ENCODE results near the gene PRR29.

PRR29 gene

DNA sequence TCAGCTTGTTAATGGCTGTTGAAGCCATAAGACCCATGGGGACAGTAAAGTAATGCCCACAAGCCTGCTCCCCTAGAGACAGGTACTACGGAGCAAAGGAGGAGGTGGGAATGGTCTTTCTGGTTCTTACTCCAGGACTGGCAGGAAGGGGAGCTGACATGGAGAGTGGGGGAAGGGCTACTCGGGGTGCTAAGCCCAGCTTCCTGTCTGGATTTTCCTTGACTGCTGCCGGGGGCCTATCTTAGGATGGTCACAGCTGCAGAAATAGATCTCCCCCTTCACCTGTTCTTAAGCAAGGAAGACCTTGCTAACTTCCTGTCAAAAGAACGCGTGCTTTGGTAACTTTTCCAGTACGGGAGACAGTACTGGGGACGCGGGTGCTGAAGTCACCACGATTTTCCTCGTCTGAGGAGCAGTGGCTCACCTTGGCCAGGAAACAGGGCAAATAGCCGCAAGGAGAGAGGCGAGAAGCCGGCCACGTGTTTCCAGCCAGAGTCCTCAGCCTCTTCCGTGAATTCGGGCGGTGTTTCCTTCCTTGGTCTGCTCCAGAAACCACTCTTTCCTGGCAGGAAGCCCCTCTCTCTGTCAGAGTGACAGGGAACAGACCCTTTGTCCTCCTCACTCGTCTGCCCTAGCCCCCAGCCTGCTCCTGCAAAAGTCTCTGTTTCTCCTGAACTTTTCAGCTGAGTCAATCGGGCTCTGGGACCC lies 656 bp upstream of the PRR29 start:
- TF ChIP-seq ZNF274 (IDR thresholded peaks at IDR 0.05; ENCODE audit: low read depth, low read length): no peak
- peak overlapping the region; percentile 71; the same call in 1 of the 2 replicates for H3K4me3 ChIP-seq (ENCODE audit: low read length)

DNA sequence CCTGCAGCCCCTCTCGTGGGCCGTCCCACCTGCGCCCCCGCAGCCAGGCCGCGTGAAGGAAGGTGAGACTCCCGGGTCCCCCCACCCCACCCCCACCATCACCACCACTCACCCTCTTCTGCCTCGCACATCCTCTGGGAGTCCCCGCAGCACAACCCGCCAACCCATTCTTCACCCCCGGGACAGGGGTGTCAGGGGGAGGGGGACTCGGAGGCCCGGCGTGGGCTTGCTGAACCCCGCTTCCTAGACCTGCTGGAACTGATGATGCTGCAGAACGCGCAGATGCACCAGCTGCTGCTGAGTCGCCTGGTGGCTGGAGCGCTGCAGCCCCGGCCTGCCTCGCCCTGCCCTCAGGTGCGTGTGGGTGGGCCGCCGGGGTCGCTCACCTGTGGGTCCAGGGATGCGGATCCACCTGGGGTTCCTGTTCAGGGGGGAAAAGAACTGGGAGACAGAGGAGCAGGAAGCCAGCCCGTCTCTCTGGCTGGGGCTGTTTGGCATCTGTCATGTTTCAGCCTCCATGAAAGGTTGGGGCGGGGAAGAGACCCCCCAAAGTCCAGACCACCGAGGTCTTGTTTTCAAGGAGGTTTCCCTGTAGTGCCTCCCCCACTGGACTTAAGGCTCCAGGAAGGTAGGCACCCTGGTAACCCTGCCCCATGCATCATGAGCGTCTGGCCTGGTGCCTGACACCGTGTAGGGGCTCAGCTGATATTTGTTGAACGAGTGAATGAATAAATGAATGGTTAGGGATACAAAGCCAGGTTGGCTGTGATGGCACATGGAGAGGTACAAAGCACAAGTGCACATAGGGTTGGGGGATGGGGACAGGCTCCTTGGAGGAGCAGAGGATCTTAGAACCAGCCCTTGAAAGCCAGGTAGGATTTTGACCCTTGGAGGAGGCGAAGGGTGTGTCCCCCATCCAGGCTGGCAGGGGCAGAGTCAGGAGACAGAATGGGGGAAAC lies 849 bp downstream of the PRR29 start:
- peak overlapping the region; percentile 71; the same call in 1 of the 2 replicates for H3K4me3 ChIP-seq (ENCODE audit: low read length)
- TF ChIP-seq ZNF274 (IDR thresholded peaks at IDR 0.05; ENCODE audit: low read depth, low read length): no peak

DNA sequence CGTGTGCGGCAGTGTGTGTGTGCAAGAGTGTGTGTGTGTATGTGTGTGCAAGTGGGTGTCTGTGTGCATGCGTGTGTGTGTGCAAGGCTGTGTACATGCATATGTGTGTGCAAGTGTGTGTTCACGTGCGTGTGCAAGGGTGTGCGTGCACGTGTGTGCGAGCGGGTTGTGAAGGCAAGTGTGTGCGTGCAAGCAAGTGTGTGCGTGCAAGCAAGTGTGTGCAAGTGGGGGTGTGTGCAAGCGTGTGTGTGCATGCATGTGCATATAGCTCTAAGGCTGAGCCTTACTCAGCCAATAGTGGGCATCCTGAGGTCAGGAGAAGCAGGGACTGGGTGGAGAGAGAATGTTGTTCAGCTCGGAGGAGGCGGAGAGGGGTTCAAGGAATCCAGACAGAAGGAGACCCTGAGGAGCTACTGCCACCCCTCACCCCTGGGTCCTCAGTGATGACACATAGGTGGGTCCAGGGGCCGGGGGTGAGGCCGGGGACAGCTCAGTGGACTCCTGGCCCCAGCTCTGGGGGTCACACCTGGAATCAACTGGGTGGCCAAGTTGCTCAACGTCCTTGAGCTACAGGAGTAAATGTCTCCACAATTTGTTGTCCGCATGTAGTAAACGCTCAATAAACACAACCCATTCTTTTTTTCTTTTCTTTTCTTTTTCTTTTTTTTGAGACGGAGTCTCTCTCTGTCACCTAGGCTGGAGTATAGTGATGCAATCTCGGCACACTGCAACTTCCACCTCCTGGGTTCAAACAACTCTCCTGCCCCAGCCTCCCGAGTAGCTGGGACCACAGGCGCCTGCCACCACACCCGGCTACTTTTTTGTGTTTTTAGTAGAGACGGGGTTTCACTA lies 1.8 kb downstream of the PRR29 start:
- no peak overlapping the region for H3K4me3 ChIP-seq (ENCODE audit: low read length)
- TF ChIP-seq ZNF274 (IDR thresholded peaks at IDR 0.05; ENCODE audit: low read depth, low read length): no peak

DNA sequence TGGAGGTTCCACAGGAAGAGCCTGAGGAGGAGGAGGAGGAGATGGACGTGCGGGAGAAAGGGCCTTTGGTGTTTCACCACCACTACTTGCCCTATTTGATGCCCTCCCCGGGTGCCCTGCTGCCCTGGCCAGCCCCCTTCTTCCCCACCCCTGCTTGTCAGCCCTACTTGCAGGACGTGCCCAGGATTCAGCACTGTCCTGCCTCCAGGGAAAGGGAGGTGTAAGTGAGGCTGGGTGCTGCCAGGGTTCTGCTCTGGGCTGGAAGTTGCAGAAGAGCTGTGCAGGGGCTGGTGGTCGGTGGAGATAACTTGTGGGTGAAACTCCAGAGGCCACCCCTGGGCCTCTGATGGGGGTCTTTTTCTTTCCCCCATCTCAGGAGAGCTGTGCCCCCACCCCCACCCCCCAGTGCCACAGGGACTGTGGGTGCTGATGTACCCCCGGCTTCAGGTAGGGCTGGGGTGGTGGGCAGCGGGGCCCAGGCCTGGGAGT lies 3.0 kb downstream of the PRR29 start:
- TF ChIP-seq ZNF274 (IDR thresholded peaks at IDR 0.05; ENCODE audit: low read depth, low read length): no peak
- H3K4me3 ChIP-seq (ENCODE audit: low read length): no peak overlapping the region

DNA sequence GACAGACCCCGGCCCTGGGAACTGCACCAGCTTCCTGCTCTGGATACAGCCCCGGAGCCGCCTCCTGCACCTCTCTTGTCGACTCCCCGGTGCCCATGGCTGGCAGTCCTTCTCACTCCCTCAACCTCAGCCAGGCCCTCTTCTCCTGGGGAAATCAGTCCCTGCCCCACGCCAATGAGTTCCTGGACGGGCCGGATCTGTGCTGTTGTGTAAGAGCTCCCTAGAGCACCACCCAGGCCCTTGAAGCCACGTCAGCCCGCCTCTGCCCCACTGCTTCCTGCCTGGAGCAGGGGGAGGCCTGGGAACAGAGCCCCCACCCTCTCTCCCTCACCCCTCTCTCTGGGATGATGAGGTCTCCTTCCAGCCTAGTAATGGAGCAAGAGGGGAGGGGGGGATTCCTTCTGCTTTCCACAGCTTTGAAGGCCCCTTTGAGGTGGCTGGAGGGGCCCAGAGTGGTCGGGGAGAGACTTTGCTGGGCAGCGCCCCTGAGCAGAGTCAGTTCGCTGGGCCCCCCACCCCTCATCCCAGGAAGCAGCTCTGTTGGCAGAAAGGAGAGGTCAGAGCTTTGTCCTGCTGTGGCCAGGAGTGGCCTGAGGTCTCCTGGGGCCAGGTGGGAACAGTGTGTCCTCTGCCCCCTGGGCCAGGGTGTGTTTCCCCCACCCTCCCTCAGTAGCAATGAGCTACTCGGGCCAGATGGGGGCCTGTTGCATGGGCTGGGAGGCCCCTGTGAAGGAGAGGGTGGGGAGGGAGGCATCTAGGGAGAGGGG lies 3.8 kb downstream of the PRR29 start:
- H3K4me3 ChIP-seq (ENCODE audit: low read length): no peak overlapping the region
- TF ChIP-seq ZNF274 (IDR thresholded peaks at IDR 0.05; ENCODE audit: low read depth, low read length): no peak

DNA sequence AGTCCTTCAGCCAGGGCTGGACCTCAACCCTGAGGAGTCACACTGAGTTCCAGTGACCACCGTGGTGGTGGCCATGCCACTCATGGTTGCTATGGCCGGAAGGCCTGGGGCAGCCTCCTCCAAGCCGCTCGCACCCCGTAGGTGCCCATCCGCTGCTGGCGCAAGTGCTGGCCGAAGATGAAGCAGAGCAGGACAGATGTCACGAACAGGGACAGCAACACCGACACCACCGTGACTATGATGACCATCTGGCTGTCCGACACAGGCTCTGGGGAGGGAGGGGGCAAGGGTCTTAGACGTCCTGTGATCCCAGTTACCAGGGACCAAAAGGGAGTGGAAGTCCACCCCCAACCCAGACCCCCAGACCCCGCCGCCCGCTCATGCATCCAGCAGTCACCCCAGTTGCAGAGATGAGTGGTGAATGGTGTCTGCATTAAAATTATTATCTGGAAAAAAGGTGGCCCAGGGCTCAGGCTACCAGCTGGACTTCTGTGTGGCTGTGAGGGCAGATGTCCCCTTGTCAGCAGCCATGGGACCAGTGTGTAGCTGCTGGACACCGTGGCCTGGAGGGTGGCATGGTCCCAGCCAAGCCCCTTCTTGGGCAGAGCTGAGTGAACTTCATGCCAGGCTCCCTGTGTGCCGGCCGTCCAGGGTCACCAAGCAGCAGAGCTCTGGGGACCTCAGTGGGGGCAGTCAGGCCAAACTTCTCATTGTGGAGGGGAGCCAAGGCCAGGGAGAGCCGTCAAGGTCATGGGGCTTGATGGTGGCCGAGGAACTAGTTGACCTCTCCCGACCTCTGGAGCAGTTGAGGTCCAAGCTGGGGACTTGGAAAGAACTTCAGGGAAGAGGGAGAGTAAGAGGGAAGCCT lies 4.7 kb downstream of the PRR29 start:
- no peak for TF ChIP-seq ZNF274 (IDR thresholded peaks at IDR 0.05; ENCODE audit: low read depth, low read length)
- H3K4me3 ChIP-seq (ENCODE audit: low read length): no peak overlapping the region

DNA sequence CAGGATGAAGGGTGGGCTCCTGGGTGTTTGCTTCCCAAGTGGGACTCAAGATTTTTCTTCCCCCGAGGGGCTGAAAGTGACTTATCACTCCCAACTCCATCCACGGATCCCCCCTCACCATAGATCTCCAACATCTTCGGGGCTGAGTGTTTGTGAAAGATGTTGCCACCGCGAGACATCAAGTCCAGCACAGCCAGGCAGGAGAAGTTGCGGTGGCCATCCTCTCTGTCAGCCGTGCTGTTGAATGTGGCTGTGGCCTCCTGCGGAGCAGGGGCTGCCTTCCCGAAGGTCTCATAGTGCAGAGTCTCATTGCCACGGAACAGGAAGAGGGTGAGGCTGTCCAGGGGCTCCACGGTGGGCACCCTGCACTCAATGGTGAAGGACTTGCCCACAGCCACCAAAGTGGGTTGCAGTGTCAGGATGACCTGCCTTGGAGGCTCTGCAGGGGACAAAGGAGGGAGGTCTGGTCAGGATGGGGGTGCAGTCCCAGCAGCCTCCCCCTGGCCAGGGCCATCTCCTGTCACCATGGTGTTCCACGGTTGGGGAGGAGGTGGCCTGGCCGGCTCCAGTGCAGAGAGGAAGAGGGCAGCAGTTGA lies 5.5 kb downstream of the PRR29 start:
- TF ChIP-seq ZNF274 (IDR thresholded peaks at IDR 0.05; ENCODE audit: low read depth, low read length): no peak
- H3K4me3 ChIP-seq (ENCODE audit: low read length): no peak overlapping the region

DNA sequence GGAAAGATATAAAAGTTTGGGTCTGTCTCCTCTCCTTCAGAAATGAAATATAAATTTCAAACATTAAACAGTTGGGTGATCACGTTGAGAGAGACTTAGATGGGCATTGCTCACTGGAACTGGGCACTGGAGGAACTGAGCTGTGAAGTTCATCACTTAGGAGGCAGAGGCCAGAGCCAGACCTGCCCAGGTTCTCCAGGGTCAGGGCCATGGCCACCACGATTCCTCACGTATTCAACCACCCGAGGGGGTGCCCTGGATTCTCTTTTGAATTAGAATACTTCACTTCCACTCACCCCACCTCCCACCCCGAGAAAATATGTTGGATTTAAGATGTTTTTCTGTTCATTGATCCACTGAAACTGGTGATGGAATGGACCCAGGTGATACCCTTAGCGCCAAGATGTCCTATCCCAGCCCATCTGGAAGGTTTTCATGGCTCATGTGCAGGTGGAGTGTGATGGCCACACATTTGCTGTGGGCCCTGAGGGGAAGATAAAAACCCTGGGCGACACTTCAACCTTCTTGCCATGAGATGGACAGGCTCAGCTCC lies 6.1 kb downstream of the PRR29 start:
- H3K4me3 ChIP-seq (ENCODE audit: low read length): no peak overlapping the region
- no peak for TF ChIP-seq ZNF274 (IDR thresholded peaks at IDR 0.05; ENCODE audit: low read depth, low read length)

DNA sequence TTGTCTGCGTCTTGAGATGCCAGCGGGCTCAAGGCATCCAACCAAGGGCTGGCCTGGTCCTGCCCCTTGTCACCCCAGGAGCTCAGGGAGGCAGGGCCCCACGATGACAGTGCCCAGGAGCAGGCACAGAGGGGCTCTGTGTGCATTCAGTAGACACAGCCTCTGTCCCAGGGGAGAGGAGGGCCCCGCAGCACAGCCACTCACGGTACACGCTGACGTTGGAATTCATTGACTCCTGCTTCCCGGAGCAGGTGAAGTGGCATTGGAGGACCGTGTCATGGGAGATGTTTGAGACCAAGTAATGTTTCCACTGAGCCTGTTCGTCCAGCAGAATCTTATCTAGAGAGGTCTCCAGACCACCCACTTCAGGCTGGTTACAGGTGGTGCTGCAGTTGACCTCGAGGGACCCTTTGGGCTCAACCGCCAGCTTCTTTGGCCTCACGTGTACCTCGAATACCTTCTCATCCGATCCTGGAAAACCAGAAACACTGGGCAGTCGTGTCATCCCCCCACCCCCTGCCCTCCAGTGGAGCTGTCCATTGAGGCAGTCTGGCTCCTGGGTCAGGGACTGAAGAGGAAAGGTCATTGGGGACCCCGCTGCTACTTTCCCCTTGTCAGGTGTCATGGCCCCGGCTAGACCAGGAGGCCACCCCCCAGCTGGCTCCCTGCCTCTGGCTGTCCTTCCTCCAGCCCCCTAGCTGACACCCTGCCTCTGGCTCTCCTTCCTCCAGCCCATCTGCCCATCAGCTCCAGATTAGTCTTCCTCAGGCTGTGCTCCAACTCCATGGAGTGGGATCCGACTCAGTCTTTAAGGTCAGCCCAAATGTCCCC lies 7.0 kb downstream of the PRR29 start:
- TF ChIP-seq ZNF274 (IDR thresholded peaks at IDR 0.05; ENCODE audit: low read depth, low read length): no peak
- H3K4me3 ChIP-seq (ENCODE audit: low read length): no peak overlapping the region

DNA sequence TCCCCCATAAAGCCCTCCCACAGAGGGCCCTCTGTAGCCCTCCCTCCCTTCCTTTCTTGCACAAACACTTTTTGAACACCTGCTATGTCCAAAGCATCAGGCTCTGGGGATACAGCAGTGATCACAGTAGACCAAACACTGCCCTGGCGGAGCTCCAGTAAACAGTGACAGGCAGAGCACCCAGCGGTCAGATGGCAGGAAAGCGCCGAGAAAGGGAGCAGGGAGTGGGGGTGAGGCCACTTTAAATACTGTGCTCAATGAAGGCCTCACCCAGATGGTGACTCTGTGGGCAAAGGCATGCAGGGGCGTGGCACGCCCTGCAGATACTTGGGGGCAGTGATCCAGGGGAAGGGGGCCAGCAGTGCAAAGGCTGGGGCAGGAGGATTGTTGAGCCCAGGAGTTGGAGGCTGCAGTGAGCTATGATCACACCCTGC lies 7.6 kb downstream of the PRR29 start:
- H3K4me3 ChIP-seq (ENCODE audit: low read length): no peak overlapping the region
- no peak for TF ChIP-seq ZNF274 (IDR thresholded peaks at IDR 0.05; ENCODE audit: low read depth, low read length)

All from GM08714 (cell line).